Calu3 (cell line): Measurements from ENCODE around the gene BBS10. TPM values are rescaled to one million over a fixed set of nuclear protein-coding genes. Genes with fewer than 3 reads are reported as not detected.

Experiments used
- BruUV-seq: library from RNA; stranded (reverse); fragments of 400-500 nt; replicated peaks from 2 replicates; lab custom pipeline; 2021; lab: Mats Ljungman, UMichigan
- CTCF ChIA-PET: fragments of 300-600 bp; sonication (Branson Sonifier 250); formaldehyde crosslinking; loops from one replicate; lab custom pipeline; 2022; ENCODE audit warnings: antibody characterized with exemption; lab: Charles Lee
- DNase-seq: peaks from one replicate; pipeline ENCODE4 v3.0.0; 2022
- H3K27ac Mint-ChIP-seq: one replicate; pipeline ENCODE4 v1.8.0; 2022; ENCODE audit warnings: mixed read lengths; ENCODE audit not compliant: unreplicated experiment
- H3K27me3 Mint-ChIP-seq: one replicate; pipeline ENCODE4 v1.8.0; 2022; ENCODE audit warnings: mixed read lengths; ENCODE audit not compliant: unreplicated experiment
- H3K36me3 Mint-ChIP-seq: one replicate; pipeline ENCODE4 v1.8.0; 2022; ENCODE audit warnings: mild to moderate bottlenecking, moderate library complexity, mixed read lengths; ENCODE audit not compliant: insufficient read depth, unreplicated experiment
- H3K4me1 Mint-ChIP-seq: one replicate; pipeline ENCODE4 v1.8.0; 2022; ENCODE audit warnings: mild to moderate bottlenecking, low read depth, mixed read lengths; ENCODE audit not compliant: unreplicated experiment
- H3K4me3 Mint-ChIP-seq: one replicate; pipeline ENCODE4 v1.8.0; 2022; ENCODE audit warnings: mild to moderate bottlenecking, low read depth, moderate library complexity, mixed read lengths; ENCODE audit not compliant: unreplicated experiment
- H3K9me3 Mint-ChIP-seq: one replicate; pipeline ENCODE4 v1.8.0; 2022; ENCODE audit warnings: low read depth, mixed read lengths; ENCODE audit not compliant: unreplicated experiment
- intact Hi-C: fragments of 100-400 bp; cut with micrococcal nuclease; formaldehyde crosslinking; loops from one replicate; pipeline ENCODE4 v1.10.0; 2022; ENCODE audit not compliant: unreplicated experiment
- total RNA-seq: library from RNA; stranded (reverse); gene quantifications from 2 replicates; pipeline ENCODE4 v1.2.3, GENCODE V29; 2022
- TF ChIP-seq, protein P1 (sequence below): fragments of 200-600 bp; IDR thresholded peaks from one replicate; pipeline ENCODE4 v1.8.0; 2022; ENCODE audit warnings: antibody characterized with exemption; ENCODE audit not compliant: unreplicated experiment

BBS10 gene
- total RNA-seq, 1 experiment from 2014 or later = 11.7 TPM

DNA sequence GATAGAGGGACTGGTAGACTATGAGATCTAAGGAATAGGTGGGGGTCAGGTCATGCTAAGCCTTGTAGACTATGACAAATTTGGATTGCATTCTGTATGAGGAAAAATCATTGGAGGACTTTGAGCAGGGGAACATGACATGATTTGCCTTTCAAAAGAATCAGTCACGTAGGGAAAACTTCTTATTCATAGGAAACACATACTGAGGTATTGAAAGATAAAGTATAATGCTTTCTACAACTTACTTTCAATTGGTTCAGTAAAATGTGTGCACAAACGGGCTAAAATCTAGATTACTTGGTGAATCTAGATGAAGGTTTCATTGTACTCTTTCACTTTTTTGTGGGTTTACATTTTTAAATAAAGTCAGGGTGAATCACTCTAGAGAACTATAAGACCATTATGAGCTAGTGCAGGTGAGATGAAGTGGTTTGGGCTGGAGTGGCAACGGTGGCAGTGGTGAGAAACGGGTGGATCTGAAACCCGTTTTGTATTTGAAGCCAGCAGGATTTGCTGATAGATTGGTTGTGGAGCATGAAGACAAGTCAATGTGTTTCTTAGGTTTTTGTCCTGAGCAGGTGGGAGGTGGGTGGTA lies 6.7 kb downstream of the BBS10 start:
- Mint-ChIP-seq H3K4me3 (peak overlapping the region; percentile 1), H3K4me1 (peaks cover 57% of the 10 kb centered on the region), H3K27me3 (no peaks in the 10 kb centered on the region), H3K27ac (peak overlapping the region; percentile 18), H3K36me3 (no peaks in the 10 kb centered on the region), H3K9me3 (no peaks in the 10 kb centered on the region)
- TF ChIP-seq, protein P1, sequence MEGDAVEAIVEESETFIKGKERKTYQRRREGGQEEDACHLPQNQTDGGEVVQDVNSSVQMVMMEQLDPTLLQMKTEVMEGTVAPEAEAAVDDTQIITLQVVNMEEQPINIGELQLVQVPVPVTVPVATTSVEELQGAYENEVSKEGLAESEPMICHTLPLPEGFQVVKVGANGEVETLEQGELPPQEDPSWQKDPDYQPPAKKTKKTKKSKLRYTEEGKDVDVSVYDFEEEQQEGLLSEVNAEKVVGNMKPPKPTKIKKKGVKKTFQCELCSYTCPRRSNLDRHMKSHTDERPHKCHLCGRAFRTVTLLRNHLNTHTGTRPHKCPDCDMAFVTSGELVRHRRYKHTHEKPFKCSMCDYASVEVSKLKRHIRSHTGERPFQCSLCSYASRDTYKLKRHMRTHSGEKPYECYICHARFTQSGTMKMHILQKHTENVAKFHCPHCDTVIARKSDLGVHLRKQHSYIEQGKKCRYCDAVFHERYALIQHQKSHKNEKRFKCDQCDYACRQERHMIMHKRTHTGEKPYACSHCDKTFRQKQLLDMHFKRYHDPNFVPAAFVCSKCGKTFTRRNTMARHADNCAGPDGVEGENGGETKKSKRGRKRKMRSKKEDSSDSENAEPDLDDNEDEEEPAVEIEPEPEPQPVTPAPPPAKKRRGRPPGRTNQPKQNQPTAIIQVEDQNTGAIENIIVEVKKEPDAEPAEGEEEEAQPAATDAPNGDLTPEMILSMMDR = no peak
- intact Hi-C loops = no loop called here
- DNase-seq = no peak
- no TSS peak for BruUV-seq
- CTCF ChIA-PET = interaction anchor here (0.6 kb wide), 1 partner anchor 255 kb away, joined by 3 read pairs; no protein-coding TSS in a partner anchor

DNA sequence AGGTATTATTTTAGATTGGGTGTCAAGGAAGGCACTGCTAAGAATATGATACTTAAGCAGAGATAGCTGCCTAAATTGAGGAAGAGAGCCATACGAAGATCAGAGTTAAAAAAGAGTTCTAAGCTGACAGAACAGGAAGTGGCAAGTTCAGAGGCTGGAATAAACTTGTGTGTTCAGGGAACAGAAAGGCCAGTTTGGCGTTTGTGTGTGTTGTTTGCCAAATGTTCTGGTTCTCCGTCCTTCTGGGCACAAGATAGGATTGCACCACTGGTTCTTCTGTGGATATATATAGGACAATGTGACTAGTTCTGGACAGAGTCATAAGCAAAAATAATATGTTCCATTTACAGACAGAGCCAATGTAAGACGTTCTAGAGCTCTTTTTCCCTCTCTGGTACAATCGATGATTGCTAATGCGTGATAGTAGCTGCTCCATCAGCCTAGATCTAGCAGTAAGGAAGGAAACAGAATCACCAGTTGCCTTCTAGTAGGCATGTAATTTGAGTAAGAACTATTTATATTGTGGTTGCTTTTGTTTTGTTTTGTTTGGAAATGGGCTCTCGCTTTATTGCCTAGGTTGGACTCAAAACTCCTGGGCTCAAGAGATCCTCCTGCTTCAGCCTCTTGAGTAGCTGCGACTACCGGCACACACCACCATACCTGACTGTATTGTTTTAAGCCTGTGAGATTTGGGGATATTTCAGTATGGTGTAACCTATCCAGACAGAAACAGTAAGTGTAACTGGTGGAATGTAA lies 7.4 kb downstream of the BBS10 start:
- BruUV-seq = no TSS peak
- intact Hi-C loops = no loop called here
- CTCF ChIA-PET = no interaction called here
- Mint-ChIP-seq H3K27ac (peak overlapping the region; percentile 18), H3K9me3 (no peaks in the 10 kb centered on the region), H3K27me3 (no peaks in the 10 kb centered on the region), H3K36me3 (no peaks in the 10 kb centered on the region), H3K4me1 (peaks cover 50% of the 10 kb centered on the region), H3K4me3 (peak overlapping the region; percentile 1)
- TF ChIP-seq, protein P1 = no peak
- no peak for DNase-seq

DNA sequence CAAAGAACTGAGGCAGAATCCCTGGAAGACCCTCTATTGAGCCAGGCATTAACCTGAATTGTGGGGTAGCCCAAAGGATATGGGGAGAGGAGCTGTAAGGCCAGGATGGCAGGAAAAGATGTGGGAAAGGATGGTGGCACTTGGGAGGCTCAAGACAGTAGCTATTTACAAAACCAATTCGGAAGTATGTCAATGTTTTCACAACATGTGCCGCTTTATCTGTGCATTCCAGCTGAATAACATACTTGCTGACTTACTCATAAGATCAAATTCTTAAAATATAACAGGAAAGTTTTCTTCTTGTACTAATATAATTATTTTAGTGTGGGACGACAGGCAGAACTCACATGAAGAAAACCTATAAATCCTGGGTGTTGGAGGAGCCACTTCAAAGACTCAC lies 10.6 kb downstream of the BBS10 start:
- no peaks in the 10 kb centered on the region for H3K36me3 Mint-ChIP-seq
- peaks cover 53% of the 10 kb centered on the region for H3K4me1 Mint-ChIP-seq
- no peak for DNase-seq
- CTCF ChIA-PET = no interaction called here
- intact Hi-C loops = no loop called here
- H3K9me3 Mint-ChIP-seq = peaks cover 5% of the 10 kb centered on the region
- H3K27me3 Mint-ChIP-seq = no peaks in the 10 kb centered on the region
- no peak overlapping the region for H3K27ac Mint-ChIP-seq
- TF ChIP-seq, protein P1 = no peak
- no peak overlapping the region for H3K4me3 Mint-ChIP-seq
- no TSS peak for BruUV-seq

DNA sequence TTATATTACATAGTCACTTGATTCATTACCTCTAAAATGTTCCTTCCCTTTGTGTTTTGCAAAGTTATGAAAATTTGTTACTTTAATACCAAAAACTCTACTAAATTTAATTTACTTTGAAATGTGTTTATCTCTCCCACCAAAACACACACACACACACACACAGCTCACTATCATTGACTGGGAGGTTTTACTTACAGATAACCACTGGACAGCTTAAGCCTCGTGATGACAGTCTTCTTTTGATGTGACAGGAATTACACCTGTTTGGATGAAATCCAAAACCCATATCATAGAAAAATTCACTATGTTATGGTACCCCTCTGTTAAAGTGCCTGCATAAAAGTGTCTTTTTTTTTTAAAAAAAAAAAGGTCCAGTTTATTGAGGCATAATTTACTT lies 15.6 kb downstream of the BBS10 start:
- TF ChIP-seq, protein P1 = no peak
- no peak for DNase-seq
- no peak overlapping the region for H3K27ac Mint-ChIP-seq
- no peaks in the 10 kb centered on the region for H3K27me3 Mint-ChIP-seq
- intact Hi-C loops = no loop called here
- no peaks in the 10 kb centered on the region for H3K36me3 Mint-ChIP-seq
- BruUV-seq = no TSS peak
- peaks cover 35% of the 10 kb centered on the region for H3K4me1 Mint-ChIP-seq
- CTCF ChIA-PET = no interaction called here
- peaks cover 10% of the 10 kb centered on the region for H3K9me3 Mint-ChIP-seq
- no peak overlapping the region for H3K4me3 Mint-ChIP-seq
